AML-193 (cell line): Measurements from ENCODE around the gene GAL.
A peak's percentile ranks its signal among the peaks of the same experiment; 100 is the strongest.

ENCODE experiments used
- DNase-seq, 2 experiments: peaks; one replicate each; lab custom pipeline; 2025; lab: John Stamatoyannopoulos, UW

Gene GAL

GRCh38 chr11:68709062-68709461 is 24.7 kb downstream of the GAL start:
- no peak for DNase-seq

GRCh38 chr11:68710409-68710808 is 26.1 kb downstream of the GAL start:
- DNase-seq: no peak

DNA sequence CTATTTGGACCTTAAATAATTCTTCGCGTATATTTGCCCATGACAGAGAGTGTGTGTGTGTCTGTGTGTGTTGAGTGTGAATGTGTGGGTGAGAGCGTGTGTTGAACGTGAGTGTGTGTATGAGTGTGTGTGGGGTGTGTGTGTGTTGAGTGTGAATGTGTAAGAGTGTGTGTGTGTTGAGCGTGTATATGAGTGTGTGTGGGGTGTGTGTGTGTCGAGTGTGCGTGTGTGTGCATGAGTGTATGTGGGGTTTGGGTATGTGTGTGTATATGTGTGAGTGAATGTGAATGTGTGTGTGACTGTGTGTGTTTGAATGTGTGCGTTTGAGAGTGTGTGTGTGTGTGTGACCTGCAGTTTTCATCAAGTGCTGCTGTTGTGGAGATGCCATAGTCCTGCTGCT is 26.8 kb downstream of the GAL start:
- no peak for DNase-seq

GRCh38 chr11:68714060-68714856 is 29.9 kb downstream of the GAL start:
- DNase-seq: no peak

GRCh38 chr11:68715456-68716122 is 31.2 kb downstream of the GAL start:
- no peak for DNase-seq

- DNase-seq: no peak
Measured at GRCh38 chr11:68721075-68721474, 36.7 kb downstream of the GAL start.

- DNase-seq: no peak
Measured at GRCh38 chr11:68722143-68722542, 37.8 kb downstream of the GAL start.

DNA sequence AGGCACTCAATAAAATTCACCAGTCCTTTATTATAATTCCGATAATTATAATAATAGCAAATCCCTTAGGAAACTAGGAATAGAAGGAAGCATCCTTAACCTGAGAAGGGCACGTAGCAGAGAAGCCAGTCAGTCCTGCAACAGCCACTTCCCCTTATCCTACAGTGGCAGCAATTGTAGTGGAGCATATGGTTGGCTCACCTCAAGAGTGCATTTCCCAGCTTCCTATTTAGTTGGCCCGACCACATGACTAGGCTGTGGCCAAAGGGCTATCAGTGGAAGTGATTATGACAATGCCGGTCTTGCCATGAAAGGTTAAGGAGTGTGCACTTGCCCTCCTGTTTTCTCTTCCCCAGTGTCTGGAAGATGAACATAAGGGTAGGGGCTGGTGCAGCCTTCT is 39.9 kb downstream of the GAL start:
- DNase-seq: peak; percentile 22 to 36

- no peak for DNase-seq
Measured at GRCh38 chr11:68727783-68728182, 43.4 kb downstream of the GAL start.

DNA sequence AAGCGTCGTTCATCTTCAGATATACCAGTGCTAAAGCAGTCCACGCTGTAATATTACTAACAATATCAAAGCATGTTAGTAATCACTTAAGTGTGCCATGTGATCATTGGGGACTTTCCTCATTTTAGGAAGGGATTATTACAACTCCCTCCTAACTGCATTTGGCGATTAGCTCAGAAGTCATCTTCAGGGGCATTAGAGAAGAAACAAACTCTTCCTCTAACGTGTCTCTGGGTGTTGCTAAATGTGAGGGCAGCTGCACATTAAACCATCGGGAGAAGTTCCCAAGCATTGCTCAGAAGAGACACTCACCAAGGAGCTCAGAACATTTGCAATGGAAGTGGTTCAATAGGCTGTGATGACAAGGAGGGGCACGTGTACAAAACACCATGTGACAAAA is 49.8 kb downstream of the GAL start:
- no peak for DNase-seq

DNA sequence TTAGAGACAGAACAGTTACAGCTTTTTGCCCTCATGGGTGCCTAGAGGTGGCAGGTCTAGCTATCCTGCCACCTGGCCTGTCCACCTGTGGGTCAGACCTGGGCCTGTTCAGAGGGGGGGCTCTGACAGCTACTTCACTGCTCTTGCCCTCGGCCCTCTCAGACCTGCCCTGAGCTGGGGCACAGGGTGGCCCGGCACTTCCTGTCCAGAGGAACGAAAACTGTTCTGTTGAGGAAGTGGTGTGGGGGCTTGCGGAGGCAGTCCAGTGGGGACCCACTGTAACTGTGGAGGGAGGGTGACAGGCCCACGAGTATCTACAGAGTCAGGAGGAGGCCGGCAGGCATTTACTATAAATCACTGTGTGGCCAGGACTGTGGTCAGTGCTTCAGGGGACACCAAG is 50.8 kb downstream of the GAL start:
- DNase-seq: no peak

- no peak for DNase-seq
Measured at GRCh38 chr11:68735646-68736045, 51.3 kb downstream of the GAL start.
